DND-41 (cell line): Measurements from ENCODE around the gene OGFR.

ENCODE experiments used
- ATAC-seq: fragments of 200-7000 bp; cut with Tn5 transposase; 3 replicates; pipeline ENCODE4 v1.9.1; 2021; ENCODE audit warnings: low read depth; ENCODE audit not compliant: insufficient read depth
- DNase-seq: peaks from one replicate; pipeline ENCODE4 v3.0.0-alpha.2; 2020
- H2AFZ ChIP-seq: 2 replicates; pipeline ENCODE4 v1.6.0; 2012; ENCODE audit warnings: low read depth, low read length
- H3K27ac ChIP-seq: 2 replicates; pipeline ENCODE4 v1.5.1; 2012; ENCODE audit warnings: low read length, inconsistent platforms
- H3K27me3 ChIP-seq: fragments of 200-600 bp; sonication (generic); 2 replicates; pipeline ENCODE4 v1.6.0; 2012; ENCODE audit warnings: low read length, mild to moderate bottlenecking, inconsistent platforms; ENCODE audit not compliant: insufficient read depth, poor library complexity
- H3K36me3 ChIP-seq: 2 replicates; pipeline ENCODE4 v1.5.1; 2012; ENCODE audit warnings: low read length, inconsistent platforms; ENCODE audit not compliant: insufficient read depth
- H3K4me1 ChIP-seq: 2 replicates; pipeline ENCODE4 v1.5.1; 2012; ENCODE audit warnings: mild to moderate bottlenecking, low read length; ENCODE audit not compliant: insufficient read depth
- H3K4me2 ChIP-seq: 2 replicates; pipeline ENCODE4 v1.6.0; 2012; ENCODE audit warnings: mild to moderate bottlenecking, moderate library complexity, low read length, inconsistent platforms; ENCODE audit not compliant: insufficient read depth
- H3K4me3 ChIP-seq, 2 experiments: fragments of 200-600 bp in 1 of 2; shearing (Covaris generic) in 1 of 2; 2 replicates each; pipeline ENCODE4 v1.5.1; 2012 to 2016; ENCODE audit warnings: inconsistent platforms in 2 of 2, low read length in 2 of 2, mild to moderate bottlenecking in 2 of 2, low read depth in 1 of 2, moderate library complexity in 1 of 2
- H3K79me2 ChIP-seq: 2 replicates; pipeline ENCODE4 v1.6.0; 2012; ENCODE audit warnings: low read length, inconsistent platforms; ENCODE audit not compliant: insufficient read depth
- H3K9ac ChIP-seq: 2 replicates; pipeline ENCODE4 v1.6.0; 2012; ENCODE audit warnings: low read depth, mild to moderate bottlenecking, inconsistent platforms, low read length, moderate library complexity
- H3K9me3 ChIP-seq: 2 replicates; pipeline ENCODE4 v1.5.1; 2012; ENCODE audit warnings: low read length, moderate library complexity, mild to moderate bottlenecking, inconsistent platforms; ENCODE audit not compliant: insufficient read depth, severe bottlenecking
- H4K20me1 ChIP-seq: 2 replicates; pipeline ENCODE4 v1.6.0; 2012; ENCODE audit warnings: low read length; ENCODE audit not compliant: insufficient read depth
- CTCF ChIP-seq: IDR thresholded peaks from 2 replicates; pipeline ENCODE4 v1.5.1; 2012; ENCODE audit warnings: borderline replicate concordance, low read length, moderate library complexity, mild to moderate bottlenecking; ENCODE audit not compliant: poor library complexity, severe bottlenecking; ENCODE audit errors: extremely low read depth
- EZH2 ChIP-seq: IDR thresholded peaks from 3 replicates; pipeline ENCODE4 v1.6.1; 2012; ENCODE audit warnings: borderline replicate concordance, low read depth, mild to moderate bottlenecking, moderate library complexity, low read length, inconsistent platforms; ENCODE audit not compliant: severe bottlenecking

OGFR gene

GRCh38 chr20:62827311-62828038 lies 22.8 kb downstream of the OGFR start:
- H3K36me3 ChIP-seq: no peaks in the 10 kb centered on the region
- H3K27ac ChIP-seq: no peak overlapping the region
- ATAC-seq: no peak
- DNase-seq: no peak
- no peak overlapping the region for H3K4me2 ChIP-seq
- H2AFZ ChIP-seq: no peak overlapping the region
- H4K20me1 ChIP-seq: peaks cover 10% of the 10 kb centered on the region
- H3K27me3 ChIP-seq: no peaks in the 10 kb centered on the region
- no peak for TF ChIP-seq EZH2
- H3K79me2 ChIP-seq: no peaks in the 10 kb centered on the region
- no peak overlapping the region for H3K4me3 ChIP-seq
- H3K9ac ChIP-seq: no peak overlapping the region
- no peaks in the 10 kb centered on the region for H3K9me3 ChIP-seq
- H3K4me1 ChIP-seq: peaks cover 23% of the 10 kb centered on the region

GRCh38 chr20:62828051-62828450 lies 23.4 kb downstream of the OGFR start:
- Histone ChIP-seq H3K27ac (no peak overlapping the region), H4K20me1 (peaks cover 10% of the 10 kb centered on the region), H3K79me2 (no peaks in the 10 kb centered on the region), H3K9ac (no peak overlapping the region), H3K4me1 (peaks cover 29% of the 10 kb centered on the region), H2AFZ (no peak overlapping the region), H3K4me3 (no peak overlapping the region), H3K27me3 (no peaks in the 10 kb centered on the region), H3K36me3 (no peaks in the 10 kb centered on the region), H3K4me2 (no peak overlapping the region), H3K9me3 (no peaks in the 10 kb centered on the region)
- ATAC-seq (no peak), DNase-seq (no peak)
- TF ChIP-seq EZH2: no peak
- no peak for TF ChIP-seq CTCF

GRCh38 chr20:62828511-62829230 lies 24.0 kb downstream of the OGFR start:
- TF ChIP-seq EZH2: no peak
- no peak for TF ChIP-seq CTCF
- H3K9ac ChIP-seq: no peak overlapping the region
- H3K4me1 ChIP-seq: peaks cover 29% of the 10 kb centered on the region
- H3K27me3 ChIP-seq: no peaks in the 10 kb centered on the region
- H3K27ac ChIP-seq: no peak overlapping the region
- H3K4me3 ChIP-seq: no peak overlapping the region
- H3K79me2 ChIP-seq: no peaks in the 10 kb centered on the region
- H3K4me2 ChIP-seq: no peak overlapping the region
- H2AFZ ChIP-seq: no peak overlapping the region
- ATAC-seq: no peak
- DNase-seq: no peak
- no peaks in the 10 kb centered on the region for H3K36me3 ChIP-seq
- no peaks in the 10 kb centered on the region for H3K9me3 ChIP-seq
- H4K20me1 ChIP-seq: peaks cover 10% of the 10 kb centered on the region
